ENCODE measurements around the gene ATP8B1.

The ATP8B1 gene

GRCh38 chr18:57715073-57715472 is 88.0 kb downstream of the ATP8B1 start:
- no peak for TF ChIP-seq EZH2phosphoT487 (conservative IDR thresholded peaks at IDR 0.05; ENCODE audit: low read length)
- TF ChIP-seq, protein P1, sequence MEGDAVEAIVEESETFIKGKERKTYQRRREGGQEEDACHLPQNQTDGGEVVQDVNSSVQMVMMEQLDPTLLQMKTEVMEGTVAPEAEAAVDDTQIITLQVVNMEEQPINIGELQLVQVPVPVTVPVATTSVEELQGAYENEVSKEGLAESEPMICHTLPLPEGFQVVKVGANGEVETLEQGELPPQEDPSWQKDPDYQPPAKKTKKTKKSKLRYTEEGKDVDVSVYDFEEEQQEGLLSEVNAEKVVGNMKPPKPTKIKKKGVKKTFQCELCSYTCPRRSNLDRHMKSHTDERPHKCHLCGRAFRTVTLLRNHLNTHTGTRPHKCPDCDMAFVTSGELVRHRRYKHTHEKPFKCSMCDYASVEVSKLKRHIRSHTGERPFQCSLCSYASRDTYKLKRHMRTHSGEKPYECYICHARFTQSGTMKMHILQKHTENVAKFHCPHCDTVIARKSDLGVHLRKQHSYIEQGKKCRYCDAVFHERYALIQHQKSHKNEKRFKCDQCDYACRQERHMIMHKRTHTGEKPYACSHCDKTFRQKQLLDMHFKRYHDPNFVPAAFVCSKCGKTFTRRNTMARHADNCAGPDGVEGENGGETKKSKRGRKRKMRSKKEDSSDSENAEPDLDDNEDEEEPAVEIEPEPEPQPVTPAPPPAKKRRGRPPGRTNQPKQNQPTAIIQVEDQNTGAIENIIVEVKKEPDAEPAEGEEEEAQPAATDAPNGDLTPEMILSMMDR (IDR thresholded peaks at IDR 0.05; ENCODE audit: insufficient read depth, low read length, poor library complexity, severe bottlenecking), result no peak
- H3K27me3 ChIP-seq (ENCODE audit: low read length), result no peaks in the 10 kb centered on the region
- H3K36me3 ChIP-seq (ENCODE audit: low read length), result no peaks in the 10 kb centered on the region
- no peak overlapping the region for H2AFZ ChIP-seq (ENCODE audit: low read depth, low read length, severe bottlenecking)
- H3K4me3 ChIP-seq (ENCODE audit: insufficient read depth, low read length, poor library complexity, severe bottlenecking), result no peak overlapping the region
- H4K20me1 ChIP-seq (ENCODE audit: low read depth, low read length), result no peaks in the 10 kb centered on the region
- no peaks in the 10 kb centered on the region for H3K9me2 ChIP-seq (replicated peaks; ENCODE audit: insufficient read depth, low read length)
- no peaks in the 10 kb centered on the region for H3F3A ChIP-seq (ENCODE audit: insufficient read depth)
- H3K9ac ChIP-seq (ENCODE audit: low read length), result no peak overlapping the region
- no peak overlapping the region for H3K27ac ChIP-seq (ENCODE audit: low read depth, low read length)
- no peaks in the 10 kb centered on the region for H3K9me3 ChIP-seq (ENCODE audit: insufficient read depth, low read length)
- H3K4me2 ChIP-seq (ENCODE audit: low read depth, low read length, poor library complexity, severe bottlenecking), result no peak overlapping the region
- H3K79me2 ChIP-seq (ENCODE audit: insufficient read depth, low read length), result no peaks in the 10 kb centered on the region

GRCh38 chr18:57710226-57710625 is 92.9 kb downstream of the ATP8B1 start:
- Histone ChIP-seq H3K9me3 (ENCODE audit: insufficient read depth, low read length) (no peaks in the 10 kb centered on the region), H3K36me3 (ENCODE audit: low read length) (no peaks in the 10 kb centered on the region), H3K9me2 (replicated peaks; ENCODE audit: insufficient read depth, low read length) (no peaks in the 10 kb centered on the region), H3K27ac (ENCODE audit: low read depth, low read length) (no peak overlapping the region), H3K4me2 (ENCODE audit: low read depth, low read length, poor library complexity, severe bottlenecking) (no peak overlapping the region), H3K4me3 (ENCODE audit: insufficient read depth, low read length, poor library complexity, severe bottlenecking) (no peak overlapping the region), H3K79me2 (ENCODE audit: insufficient read depth, low read length) (peaks cover 14% of the 10 kb centered on the region), H3F3A (ENCODE audit: insufficient read depth) (no peaks in the 10 kb centered on the region), H3K9ac (ENCODE audit: low read length) (no peak overlapping the region), H3K27me3 (ENCODE audit: low read length) (no peaks in the 10 kb centered on the region), H4K20me1 (ENCODE audit: low read depth, low read length) (0 out of 2 replicates have a peak, but pooled peaks cover 7% of the 10 kb centered on the region), H2AFZ (ENCODE audit: low read depth, low read length, severe bottlenecking) (no peak overlapping the region)
- no peak for TF ChIP-seq EZH2phosphoT487 (conservative IDR thresholded peaks at IDR 0.05; ENCODE audit: low read length)
- TF ChIP-seq, protein P1 (IDR thresholded peaks at IDR 0.05; ENCODE audit: insufficient read depth, low read length, poor library complexity, severe bottlenecking), result no peak

- Histone ChIP-seq H3K4me2 (ENCODE audit: low read depth, low read length, poor library complexity, severe bottlenecking) (no peak overlapping the region), H3K9ac (ENCODE audit: low read length) (no peak overlapping the region), H3F3A (ENCODE audit: insufficient read depth) (no peaks in the 10 kb centered on the region), H4K20me1 (ENCODE audit: low read depth, low read length) (peaks cover 7% of the 10 kb centered on the region; the same call in 1 of the 2 replicates), H3K9me3 (ENCODE audit: insufficient read depth, low read length) (no peaks in the 10 kb centered on the region), H2AFZ (ENCODE audit: low read depth, low read length, severe bottlenecking) (no peak overlapping the region), H3K9me2 (replicated peaks; ENCODE audit: insufficient read depth, low read length) (no peaks in the 10 kb centered on the region), H3K27me3 (ENCODE audit: low read length) (no peaks in the 10 kb centered on the region), H3K79me2 (ENCODE audit: insufficient read depth, low read length) (peaks cover 16% of the 10 kb centered on the region), H3K36me3 (ENCODE audit: low read length) (no peaks in the 10 kb centered on the region), H3K4me3 (ENCODE audit: insufficient read depth, low read length, poor library complexity, severe bottlenecking) (no peak overlapping the region), H3K27ac (ENCODE audit: low read depth, low read length) (no peak overlapping the region)
- no peak for TF ChIP-seq EZH2phosphoT487 (conservative IDR thresholded peaks at IDR 0.05; ENCODE audit: low read length)
- TF ChIP-seq, protein P1 (IDR thresholded peaks at IDR 0.05; ENCODE audit: insufficient read depth, low read length, poor library complexity, severe bottlenecking), result no peak
These were observed 93.8 kb downstream of the ATP8B1 start for GRCh38 chr18:57709335-57709734.

Measured in SU-DHL-6 (cell line).